ENCODE measurements around the gene SNX6. TPM values are rescaled to one million over a fixed set of nuclear protein-coding genes. Genes with fewer than 3 reads are reported as not detected.

Gene SNX6
- 82.4 TPM for total RNA-seq (ENCODE audit: unreplicated experiment)
- long read RNA-seq, transcript SNX6-201 (14 exons, 2,001 nt), result major isoform, 46 of 68 reads
- long read RNA-seq, partial matches to known transcripts, result 11 of 68 reads
- long read RNA-seq, other reads (novel, unspliced or antisense), result 8 of 68 reads

GRCh38 chr14:34629657-34630529 lies at the start of gene SNX6:
Gene SNX6 (minus strand): TSS chr14:34630148. CDS start chr14:34630116, 32 bp downstream.
- Mint-ChIP-seq H3K4me1 (ENCODE audit: unreplicated experiment) (peaks cover 9% of the 10 kb centered on the region), H3K27ac (ENCODE audit: unreplicated experiment) (peak within 1 kb of the TSS; percentile 88), H3K9me3 (ENCODE audit: unreplicated experiment) (no peaks in the 10 kb centered on the region), H3K27me3 (ENCODE audit: unreplicated experiment) (peaks cover 3% of the 10 kb centered on the region), H3K36me3 (ENCODE audit: low read depth, unreplicated experiment) (peaks cover 14% of the 10 kb centered on the region), H3K4me3 (ENCODE audit: unreplicated experiment) (peak within 1 kb of the TSS; percentile 99)
- peak; percentile 82 for DNase-seq (ENCODE audit: low spot score)
- TF ChIP-seq CTCF (IDR thresholded peaks at IDR 0.05; ENCODE audit: unreplicated experiment), result no peak

GRCh38 chr14:34678735-34679134 lies 48.8 kb upstream of the SNX6 start:
- H3K4me1 Mint-ChIP-seq (ENCODE audit: unreplicated experiment), result no peaks in the 10 kb centered on the region
- H3K9me3 Mint-ChIP-seq (ENCODE audit: unreplicated experiment), result no peaks in the 10 kb centered on the region
- no peak overlapping the region for H3K4me3 Mint-ChIP-seq (ENCODE audit: unreplicated experiment)
- H3K27ac Mint-ChIP-seq (ENCODE audit: unreplicated experiment), result no peak overlapping the region
- H3K27me3 Mint-ChIP-seq (ENCODE audit: unreplicated experiment), result no peaks in the 10 kb centered on the region
- no peak for DNase-seq (ENCODE audit: low spot score)
- no peak for TF ChIP-seq CTCF (IDR thresholded peaks at IDR 0.05; ENCODE audit: unreplicated experiment)
- no peaks in the 10 kb centered on the region for H3K36me3 Mint-ChIP-seq (ENCODE audit: low read depth, unreplicated experiment)

- Mint-ChIP-seq H3K36me3 (ENCODE audit: low read depth, unreplicated experiment) (no peaks in the 10 kb centered on the region), H3K27me3 (ENCODE audit: unreplicated experiment) (no peaks in the 10 kb centered on the region), H3K9me3 (ENCODE audit: unreplicated experiment) (no peaks in the 10 kb centered on the region), H3K4me3 (ENCODE audit: unreplicated experiment) (no peak overlapping the region), H3K27ac (ENCODE audit: unreplicated experiment) (no peak overlapping the region), H3K4me1 (ENCODE audit: unreplicated experiment) (no peaks in the 10 kb centered on the region)
- no peak for TF ChIP-seq CTCF (IDR thresholded peaks at IDR 0.05; ENCODE audit: unreplicated experiment)
- no peak for DNase-seq (ENCODE audit: low spot score)
These were observed 48.4 kb upstream of the SNX6 start for GRCh38 chr14:34678306-34678705.

GRCh38 chr14:34676516-34677211 lies 46.7 kb upstream of the SNX6 start:
- Mint-ChIP-seq H3K27ac (ENCODE audit: unreplicated experiment) (no peak overlapping the region), H3K36me3 (ENCODE audit: low read depth, unreplicated experiment) (no peaks in the 10 kb centered on the region), H3K4me3 (ENCODE audit: unreplicated experiment) (no peak overlapping the region), H3K4me1 (ENCODE audit: unreplicated experiment) (no peaks in the 10 kb centered on the region), H3K9me3 (ENCODE audit: unreplicated experiment) (no peaks in the 10 kb centered on the region), H3K27me3 (ENCODE audit: unreplicated experiment) (no peaks in the 10 kb centered on the region)
- no peak for DNase-seq (ENCODE audit: low spot score)
- no peak for TF ChIP-seq CTCF (IDR thresholded peaks at IDR 0.05; ENCODE audit: unreplicated experiment)

Data from endothelial cell (in vitro differentiated cells).